ENCODE results near the gene TSHZ2. TPM values are rescaled to one million over a fixed set of nuclear protein-coding genes. Genes with fewer than 3 reads are reported as not detected.

The TSHZ2 gene
- total and polyA plus RNA-seq, 2 donors (not counting 3 experiments of a cell fraction or from before 2014, with no cell fraction given), result not detected

GRCh38 chr20:53038299-53038698, 66.1 kb downstream of the TSHZ2 start:
- Histone ChIP-seq H3K79me2 (ENCODE audit: control insufficient read depth, insufficient read depth, low read length) (no peaks in the 10 kb centered on the region), H3K4me1 (ENCODE audit: control insufficient read depth, extremely low read depth, insufficient read depth, low read length) (no peaks in the 10 kb centered on the region), H3K9ac (replicated peaks; ENCODE audit: extremely low read depth, insufficient read depth, low read length) (no peak overlapping the region), H4K20me1 (replicated peaks; ENCODE audit: control insufficient read depth, extremely low read depth, insufficient read depth, low read length) (no peaks in the 10 kb centered on the region), H3K4me2 (ENCODE audit: insufficient read depth, low read length) (no peak overlapping the region), H3K9me1 (replicated peaks; ENCODE audit: control insufficient read depth, extremely low read depth, insufficient read depth, low read length) (no peaks in the 10 kb centered on the region), H3K27me3 (ENCODE audit: control insufficient read depth in 2 of 2, insufficient read depth in 2 of 2, low read length in 2 of 2) (no peaks in the 10 kb centered on the region), H3K36me3 (ENCODE audit: control insufficient read depth in 2 of 2, extremely low read depth in 1 of 2, insufficient read depth in 2 of 2, low read length in 2 of 2) (no peaks in the 10 kb centered on the region), H3K9me3 (replicated peaks; ENCODE audit: control insufficient read depth, insufficient read depth, low read length) (no peaks in the 10 kb centered on the region), H3K27ac (ENCODE audit: insufficient read depth, low read depth, low read length) (no peak overlapping the region), H2AFZ (ENCODE audit: low read depth, low read length) (no peak overlapping the region), H3K4me3 (replicated peaks in 1 of 3; ENCODE audit: insufficient read depth in 1 of 3, low read depth in 1 of 3, low read length in 3 of 3) (no peak overlapping the region)
- intact Hi-C loops (cut with micrococcal nuclease), result no loop called here
- FAIRE-seq (no peak), DNase-seq (ENCODE audit: low read depth, low spot score) (no peak)
- CTCF ChIA-PET, result no interaction called here
- POLR2A ChIA-PET, result no interaction called here
- TF ChIP-seq GATA2 (IDR thresholded peaks at IDR 0.05; ENCODE audit: insufficient read depth, insufficient read length, low read depth, low read length), result no peak
- no peak for TF ChIP-seq MAX (IDR thresholded peaks at IDR 0.05; ENCODE audit: insufficient read depth, insufficient read length)
- TF ChIP-seq EZH2 (IDR thresholded peaks at IDR 0.05; ENCODE audit: borderline replicate concordance, low read depth, low read length, severe bottlenecking), result no peak
- no peak for TF ChIP-seq JUN (IDR thresholded peaks at IDR 0.05; ENCODE audit: borderline replicate concordance, insufficient read depth, insufficient read length, low read depth)
- no peak for TF ChIP-seq FOS (IDR thresholded peaks at IDR 0.05; ENCODE audit: borderline replicate concordance, insufficient read depth, low read length)
- TF ChIP-seq MYC (IDR thresholded peaks at IDR 0.05; ENCODE audit: low read depth, low read length), result no peak
- no peak for TF ChIP-seq CTCF (IDR thresholded peaks at IDR 0.05; ENCODE audit: extremely low read depth in 1 of 2, insufficient read depth in 1 of 2, low read depth in 1 of 2, low read length in 2 of 2)
- TF ChIP-seq POLR2AphosphoS5 (IDR thresholded peaks at IDR 0.05; ENCODE audit: insufficient read depth, low read depth, low read length), result no peak
- no peak for TF ChIP-seq POLR2A (IDR thresholded peaks at IDR 0.05; ENCODE audit: low read depth, low read length)
- dilution Hi-C loops (cut with MboI; ENCODE audit: extremely low pct_ligation_motif_present, low sequenced_read_pairs), result no loop called here
- BruUV-seq (replicated peaks), result no TSS peak
